Measurements from ENCODE around the gene RAB31. TPM values are rescaled to one million over a fixed set of nuclear protein-coding genes. Genes with fewer than 3 reads are reported as not detected.

The RAB31 gene
- total and polyA plus RNA-seq, 2 experiments from 2014 or later, result 8.7 to 27.7 TPM

GRCh38 chr18:9884090-9884489, 176.0 kb downstream of the RAB31 start:
- H3K4me3 ChIP-seq, result no peak overlapping the region
- no peaks in the 10 kb centered on the region for H3K27me3 ChIP-seq
- H3K4me1 ChIP-seq (ENCODE audit: low read depth), result no peaks in the 10 kb centered on the region
- DNase-seq (ENCODE audit: low read depth in 1 of 2, low spot score in 1 of 2), result no peak
- no peaks in the 10 kb centered on the region for H3K9me3 ChIP-seq (ENCODE audit: low read depth)
- H3K27ac ChIP-seq, result no peak overlapping the region
- no peak for TF ChIP-seq CTCF (IDR thresholded peaks at IDR 0.05; ENCODE audit: low read depth, low read length)
- H3K36me3 ChIP-seq, result no peaks in the 10 kb centered on the region

- no peak for TF ChIP-seq CTCF (IDR thresholded peaks at IDR 0.05; ENCODE audit: low read depth, low read length)
- Histone ChIP-seq H3K27me3 (no peaks in the 10 kb centered on the region), H3K4me3 (no peak overlapping the region), H3K4me1 (ENCODE audit: low read depth) (no peaks in the 10 kb centered on the region), H3K36me3 (no peaks in the 10 kb centered on the region), H3K27ac (no peak overlapping the region), H3K9me3 (ENCODE audit: low read depth) (no peaks in the 10 kb centered on the region)
- no peak for DNase-seq (ENCODE audit: low read depth in 1 of 2, low spot score in 1 of 2)
Measured at GRCh38 chr18:9884532-9885140, 176.5 kb downstream of the RAB31 start.

- no peak within 1 kb of the TSS for H3K27ac ChIP-seq
- H3K9me3 ChIP-seq (ENCODE audit: low read depth), result no peaks in the 10 kb centered on the region
- no peaks in the 10 kb centered on the region for H3K27me3 ChIP-seq
- DNase-seq (ENCODE audit: low read depth in 1 of 2, low spot score in 1 of 2), result peak in 1 of 2 donors; percentile 20
- no peaks in the 10 kb centered on the region for H3K4me1 ChIP-seq (ENCODE audit: low read depth)
- TF ChIP-seq CTCF (IDR thresholded peaks at IDR 0.05; ENCODE audit: low read depth, low read length), result no peak
- no peaks in the 10 kb centered on the region for H3K36me3 ChIP-seq
- no peak within 1 kb of the TSS for H3K4me3 ChIP-seq
Measured at GRCh38 chr18:9885170-9886004, 177.3 kb downstream of the RAB31 start, which contains the start of gene TXNDC2. TSS of gene TXNDC2 (plus strand) at chr18:9885973. CDS start at chr18:9886681, 708 bp downstream.

- Histone ChIP-seq H3K36me3 (no peaks in the 10 kb centered on the region), H3K27ac (no peak overlapping the region), H3K9me3 (ENCODE audit: low read depth) (no peaks in the 10 kb centered on the region), H3K4me3 (no peak overlapping the region), H3K4me1 (ENCODE audit: low read depth) (no peaks in the 10 kb centered on the region), H3K27me3 (no peaks in the 10 kb centered on the region)
- DNase-seq (ENCODE audit: low read depth in 1 of 2, low spot score in 1 of 2), result no peak
- TF ChIP-seq CTCF (IDR thresholded peaks at IDR 0.05; ENCODE audit: low read depth, low read length), result no peak
Measured at GRCh38 chr18:9886005-9886348, 177.9 kb downstream of the RAB31 start.

GRCh38 chr18:9887992-9888391, 179.9 kb downstream of the RAB31 start:
- Histone ChIP-seq H3K27ac (no peak overlapping the region), H3K27me3 (no peaks in the 10 kb centered on the region), H3K9me3 (ENCODE audit: low read depth) (no peaks in the 10 kb centered on the region), H3K36me3 (no peaks in the 10 kb centered on the region), H3K4me1 (ENCODE audit: low read depth) (no peaks in the 10 kb centered on the region), H3K4me3 (no peak overlapping the region)
- DNase-seq (ENCODE audit: low read depth in 1 of 2, low spot score in 1 of 2), result no peak
- TF ChIP-seq CTCF (IDR thresholded peaks at IDR 0.05; ENCODE audit: low read depth, low read length), result no peak
